HT-29 (cell line): ENCODE data around the gene B3GNT9. TPM values are rescaled to one million over a fixed set of nuclear protein-coding genes. Genes with fewer than 3 reads are reported as not detected.

Experiments
- DNase-seq: peaks from one replicate; pipeline ENCODE4 v3.0.0-alpha.2; 2015; ENCODE audit warnings: low spot score
- total RNA-seq: library from RNA; depleted of rRNA; stranded (reverse); fragments of >200 nt; shearing (Covaris generic); gene quantifications from 2 replicates; pipeline ENCODE4 v1.2.3, GENCODE V29; 2014

B3GNT9 gene
- total RNA-seq, 1 experiment from 2014 or later, result 10.7 TPM

- no peak for DNase-seq
Observed at GRCh38 chr16:67167588-67167987, 16.8 kb upstream of the B3GNT9 start.

GRCh38 chr16:67166598-67167168 lies 15.9 kb upstream of the B3GNT9 start:
- no peak for DNase-seq

GRCh38 chr16:67166110-67166547 lies 15.3 kb upstream of the B3GNT9 start:
- DNase-seq, result no peak

- no peak for DNase-seq
Observed at GRCh38 chr16:67165121-67166078, 14.6 kb upstream of the B3GNT9 start.

- DNase-seq, result peak; percentile 77
Observed at GRCh38 chr16:67164599-67165061, 13.8 kb upstream of the B3GNT9 start, which contains the start of gene HSF4. HSF4 (plus strand) TSS chr16:67164745; CDS start chr16:67164812, 67 bp downstream.

GRCh38 chr16:67163999-67164558 lies 13.3 kb upstream of the B3GNT9 start:
- peak; percentile 23 for DNase-seq

GRCh38 chr16:67163164-67163998 lies 12.6 kb upstream of the B3GNT9 start:
- no peak for DNase-seq

- DNase-seq, result no peak
Observed at GRCh38 chr16:67162506-67163163, 11.8 kb upstream of the B3GNT9 start.

GRCh38 chr16:67161595-67162058 lies 10.8 kb upstream of the B3GNT9 start:
- no peak for DNase-seq

- DNase-seq, result no peak
Observed at GRCh38 chr16:67158637-67159600, 8.1 kb upstream of the B3GNT9 start.

GRCh38 chr16:67157892-67158635 lies 7.3 kb upstream of the B3GNT9 start:
- DNase-seq, result peak; percentile 38

GRCh38 chr16:67157106-67157748 lies 6.4 kb upstream of the B3GNT9 start:
- DNase-seq, result no peak

- DNase-seq, result no peak
Observed at GRCh38 chr16:67156143-67156844, 5.5 kb upstream of the B3GNT9 start.

- peak; percentile 75 for DNase-seq
Observed at GRCh38 chr16:67155295-67156142, 4.7 kb upstream of the B3GNT9 start.

- DNase-seq, result no peak
Observed at GRCh38 chr16:67154578-67155294, 3.9 kb upstream of the B3GNT9 start.
